ENCODE measurements around the gene MIGA2.

GRCh38 chr9:129108083-129108804 is 71.8 kb downstream of the MIGA2 start:
- TF ChIP-seq POLR2A (IDR thresholded peaks at IDR 0.05; ENCODE audit: low read depth, low read length) (no peak), CTCF (conservative IDR thresholded peaks at IDR 0.05; ENCODE audit: low read depth, low read length) (no peak)

Data from IMR-90 (cell line).